ENCODE data around the gene MED17.

GRCh38 chr11:93747122-93747521 lies 37.0 kb upstream of the MED17 start:
- TF ChIP-seq, protein P1, sequence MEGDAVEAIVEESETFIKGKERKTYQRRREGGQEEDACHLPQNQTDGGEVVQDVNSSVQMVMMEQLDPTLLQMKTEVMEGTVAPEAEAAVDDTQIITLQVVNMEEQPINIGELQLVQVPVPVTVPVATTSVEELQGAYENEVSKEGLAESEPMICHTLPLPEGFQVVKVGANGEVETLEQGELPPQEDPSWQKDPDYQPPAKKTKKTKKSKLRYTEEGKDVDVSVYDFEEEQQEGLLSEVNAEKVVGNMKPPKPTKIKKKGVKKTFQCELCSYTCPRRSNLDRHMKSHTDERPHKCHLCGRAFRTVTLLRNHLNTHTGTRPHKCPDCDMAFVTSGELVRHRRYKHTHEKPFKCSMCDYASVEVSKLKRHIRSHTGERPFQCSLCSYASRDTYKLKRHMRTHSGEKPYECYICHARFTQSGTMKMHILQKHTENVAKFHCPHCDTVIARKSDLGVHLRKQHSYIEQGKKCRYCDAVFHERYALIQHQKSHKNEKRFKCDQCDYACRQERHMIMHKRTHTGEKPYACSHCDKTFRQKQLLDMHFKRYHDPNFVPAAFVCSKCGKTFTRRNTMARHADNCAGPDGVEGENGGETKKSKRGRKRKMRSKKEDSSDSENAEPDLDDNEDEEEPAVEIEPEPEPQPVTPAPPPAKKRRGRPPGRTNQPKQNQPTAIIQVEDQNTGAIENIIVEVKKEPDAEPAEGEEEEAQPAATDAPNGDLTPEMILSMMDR (IDR thresholded peaks at IDR 0.05) = no peak
- TF ChIP-seq POLR2AphosphoS5 (IDR thresholded peaks at IDR 0.05) (no peak), POLR2A (IDR thresholded peaks at IDR 0.05) (no peak)

Measured in upper lobe of left lung (tissue), 4 donors.